ENCODE measurements around the gene MS4A10. TPM values are rescaled to one million over a fixed set of nuclear protein-coding genes. Genes with fewer than 3 reads are reported as not detected.
"Not testable (repeated sequence)": the region's sequence is repeated elsewhere in the genome, so short reads cannot be mapped to it uniquely, and the experiment has no call there.

MS4A10 gene
- total RNA-seq, 1 donor = not detected

GRCh38 chr11:60756307-60757032, 28.7 kb upstream of the MS4A10 start, which contains the start of gene MS4A15:
Gene MS4A15, plus strand, starts transcription at chr11:60756867. Its CDS starts 6,867 bp downstream, at chr11:60763734.
- Histone ChIP-seq H2AFZ (ENCODE audit: low read length) (no peak within 1 kb of the TSS), H3K27ac (ENCODE audit: low read depth, low read length) (no peak within 1 kb of the TSS), H3K36me3 (ENCODE audit: insufficient read depth, low read length) (no peaks in the 10 kb centered on the region), H3K79me2 (ENCODE audit: insufficient read depth, low read length) (no peaks in the 10 kb centered on the region), H3K9me3 (ENCODE audit: low read depth, low read length) (no peaks in the 10 kb centered on the region), H3K27me3 (ENCODE audit: insufficient read depth, low read length) (peaks cover 7% of the 10 kb centered on the region), H3K4me1 (ENCODE audit: insufficient read depth, low read length) (no peaks in the 10 kb centered on the region), H4K20me1 (ENCODE audit: insufficient read depth, low read length) (no peaks in the 10 kb centered on the region), H3K4me2 (ENCODE audit: insufficient read depth, low read length) (no peak within 1 kb of the TSS), H3K4me3 (ENCODE audit: insufficient read depth, low read length) (no peak within 1 kb of the TSS)
- peak; percentile 31 for TF ChIP-seq CTCF (IDR thresholded peaks at IDR 0.05; ENCODE audit: extremely low read depth, low read depth, low read length)
- no peak for DNase-seq (ENCODE audit: insufficient read length, low spot score, missing footprints)

GRCh38 chr11:60757231-60757800, 27.8 kb upstream of the MS4A10 start:
- no peaks in the 10 kb centered on the region for H3K4me1 ChIP-seq (ENCODE audit: insufficient read depth, low read length)
- H3K79me2 ChIP-seq (ENCODE audit: insufficient read depth, low read length) = no peaks in the 10 kb centered on the region
- peaks cover 8% of the 10 kb centered on the region for H3K27me3 ChIP-seq (ENCODE audit: insufficient read depth, low read length)
- no peak overlapping the region for H3K27ac ChIP-seq (ENCODE audit: low read depth, low read length)
- no peak for TF ChIP-seq CTCF (IDR thresholded peaks at IDR 0.05; ENCODE audit: extremely low read depth, low read depth, low read length)
- H3K4me3 ChIP-seq (ENCODE audit: insufficient read depth, low read length) = no peak overlapping the region
- no peak overlapping the region for H3K4me2 ChIP-seq (ENCODE audit: insufficient read depth, low read length)
- no peak for DNase-seq (ENCODE audit: insufficient read length, low spot score, missing footprints)
- no peaks in the 10 kb centered on the region for H4K20me1 ChIP-seq (ENCODE audit: insufficient read depth, low read length)
- no peaks in the 10 kb centered on the region for H3K9me3 ChIP-seq (ENCODE audit: low read depth, low read length)
- no peaks in the 10 kb centered on the region for H3K36me3 ChIP-seq (ENCODE audit: insufficient read depth, low read length)
- H2AFZ ChIP-seq (ENCODE audit: low read length) = no peak overlapping the region

- H3K4me1 ChIP-seq (ENCODE audit: insufficient read depth, low read length); H3K27ac ChIP-seq (ENCODE audit: low read depth, low read length); H3K36me3 ChIP-seq (ENCODE audit: insufficient read depth, low read length); H3K4me2 ChIP-seq (ENCODE audit: insufficient read depth, low read length); H3K9me3 ChIP-seq (ENCODE audit: low read depth, low read length); H4K20me1 ChIP-seq (ENCODE audit: insufficient read depth, low read length); H3K4me3 ChIP-seq (ENCODE audit: insufficient read depth, low read length); DNase-seq (ENCODE audit: insufficient read length, low spot score, missing footprints); H2AFZ ChIP-seq (ENCODE audit: low read length); H3K79me2 ChIP-seq (ENCODE audit: insufficient read depth, low read length): not testable (repeated sequence)
- peaks cover 15% of the 10 kb centered on the region for H3K27me3 ChIP-seq (ENCODE audit: insufficient read depth, low read length)
These were observed 26.5 kb upstream of the MS4A10 start for GRCh38 chr11:60758671-60759070.

- not testable (repeated sequence) for H3K79me2 ChIP-seq (ENCODE audit: insufficient read depth, low read length); H3K4me1 ChIP-seq (ENCODE audit: insufficient read depth, low read length); H3K4me2 ChIP-seq (ENCODE audit: insufficient read depth, low read length); H2AFZ ChIP-seq (ENCODE audit: low read length); H4K20me1 ChIP-seq (ENCODE audit: insufficient read depth, low read length); H3K27ac ChIP-seq (ENCODE audit: low read depth, low read length); H3K4me3 ChIP-seq (ENCODE audit: insufficient read depth, low read length); H3K36me3 ChIP-seq (ENCODE audit: insufficient read depth, low read length); DNase-seq (ENCODE audit: insufficient read length, low spot score, missing footprints); H3K9me3 ChIP-seq (ENCODE audit: low read depth, low read length)
- peaks cover 19% of the 10 kb centered on the region for H3K27me3 ChIP-seq (ENCODE audit: insufficient read depth, low read length)
These were observed 25.5 kb upstream of the MS4A10 start for GRCh38 chr11:60759438-60760225.

Measured in osteoblast (primary cell).